Glutamatergic neuron (in vitro differentiated cells): ENCODE data around the gene CALM3. TPM values are rescaled to one million over a fixed set of nuclear protein-coding genes. Genes with fewer than 3 reads are reported as not detected.

Experiments used
- DNase-seq: peaks from one replicate; pipeline ENCODE4 v3.0.0; 2022
- H3K27ac Mint-ChIP-seq: one replicate; pipeline ENCODE4 v1.8.0; 2020; ENCODE audit warnings: mild to moderate bottlenecking, mixed read lengths, inconsistent platforms; ENCODE audit not compliant: unreplicated experiment
- H3K27me3 Mint-ChIP-seq: one replicate; pipeline ENCODE4 v1.8.0; 2020; ENCODE audit warnings: mild to moderate bottlenecking, moderate library complexity, mixed read lengths, inconsistent platforms; ENCODE audit not compliant: unreplicated experiment
- H3K36me3 Mint-ChIP-seq: one replicate; pipeline ENCODE4 v1.8.0; 2020; ENCODE audit warnings: mild to moderate bottlenecking, mixed read lengths, inconsistent platforms; ENCODE audit not compliant: unreplicated experiment
- H3K4me1 Mint-ChIP-seq: one replicate; pipeline ENCODE4 v1.8.0; 2020; ENCODE audit warnings: mild to moderate bottlenecking, low read depth, mixed read lengths, inconsistent platforms; ENCODE audit not compliant: unreplicated experiment
- H3K4me3 Mint-ChIP-seq: one replicate; pipeline ENCODE4 v1.8.0; 2020; ENCODE audit warnings: mild to moderate bottlenecking, mixed read lengths, inconsistent platforms; ENCODE audit not compliant: unreplicated experiment
- H3K9me3 Mint-ChIP-seq: one replicate; pipeline ENCODE4 v1.8.0; 2020; ENCODE audit warnings: mild to moderate bottlenecking, moderate library complexity, mixed read lengths, inconsistent platforms; ENCODE audit not compliant: unreplicated experiment
- CTCF ChIP-seq: fragments of 200-600 bp; sonication (generic); IDR thresholded peaks from one replicate; pipeline ENCODE4 v1.5.0; 2021; ENCODE audit not compliant: partially characterized antibody, unreplicated experiment
- total RNA-seq: library from RNA; stranded (reverse); fragmentation: NEBNext Ultra II Directional; extraction: Animal tissue kit (Norgen Biotek cat#: 25700); gene quantifications from one replicate; pipeline ENCODE4 v1.2.1, GENCODE V29; 2021; ENCODE audit not compliant: unreplicated experiment

The CALM3 gene
- total RNA-seq, 1 donor from 2014 or later = 845 TPM

DNA sequence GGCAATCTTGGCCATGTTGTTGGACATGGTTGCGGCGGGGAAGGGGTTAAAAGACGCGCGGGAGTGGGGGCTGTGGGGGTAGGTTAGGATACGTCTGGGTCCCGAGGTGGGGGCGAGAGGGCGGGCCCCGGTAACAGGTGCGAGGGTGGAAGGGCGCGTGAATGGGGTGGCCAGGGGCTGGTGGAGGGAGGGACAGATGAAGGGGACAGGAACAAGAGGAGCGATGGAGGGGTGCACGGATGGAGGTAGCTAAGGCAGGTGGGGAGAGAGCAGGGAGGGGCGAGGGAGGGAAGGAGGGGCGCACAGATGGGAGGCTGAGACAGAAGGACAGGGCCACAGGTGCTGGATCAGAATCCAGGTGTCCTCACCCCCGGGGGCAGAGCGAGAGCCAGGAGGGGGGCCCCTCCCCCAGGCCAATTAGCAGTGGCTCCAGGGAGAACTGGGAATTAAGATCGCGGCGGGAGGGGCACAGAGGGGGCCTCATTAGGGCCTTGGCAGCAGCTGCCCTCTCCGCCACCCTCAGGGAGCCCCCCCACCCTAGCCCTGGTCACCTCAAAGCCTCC is 33.6 kb downstream of the CALM3 start:
- TF ChIP-seq CTCF = no peak
- peaks cover 28% of the 10 kb centered on the region for H3K4me1 Mint-ChIP-seq
- H3K27ac Mint-ChIP-seq = peak overlapping the region; percentile 95
- DNase-seq = peak; percentile 70
- H3K27me3 Mint-ChIP-seq = peaks cover 10% of the 10 kb centered on the region
- no peaks in the 10 kb centered on the region for H3K36me3 Mint-ChIP-seq
- H3K4me3 Mint-ChIP-seq = peak overlapping the region; percentile 80
- peaks cover 9% of the 10 kb centered on the region for H3K9me3 Mint-ChIP-seq

- H3K27me3 Mint-ChIP-seq = peaks cover 10% of the 10 kb centered on the region
- peaks cover 8% of the 10 kb centered on the region for H3K9me3 Mint-ChIP-seq
- no peak for TF ChIP-seq CTCF
- no peak for DNase-seq
- H3K36me3 Mint-ChIP-seq = no peaks in the 10 kb centered on the region
- peaks cover 18% of the 10 kb centered on the region for H3K4me1 Mint-ChIP-seq
- H3K4me3 Mint-ChIP-seq = peak within 1 kb of the TSS; percentile 86
- H3K27ac Mint-ChIP-seq = peak within 1 kb of the TSS; percentile 95
These were observed 35.0 kb downstream of the CALM3 start, which contains the start of gene GNG8 for GRCh38 chr19:46635920-46636761. Gene GNG8 (minus strand): TSS chr19:46636202. CDS start chr19:46634682, 1,520 bp downstream.

GRCh38 chr19:46637224-46637623 is 36.1 kb downstream of the CALM3 start:
- H3K27ac Mint-ChIP-seq = no peak overlapping the region
- no peaks in the 10 kb centered on the region for H3K36me3 Mint-ChIP-seq
- H3K4me1 Mint-ChIP-seq = peaks cover 10% of the 10 kb centered on the region
- H3K4me3 Mint-ChIP-seq = no peak overlapping the region
- H3K9me3 Mint-ChIP-seq = peaks cover 8% of the 10 kb centered on the region
- peaks cover 10% of the 10 kb centered on the region for H3K27me3 Mint-ChIP-seq
- TF ChIP-seq CTCF = no peak
- DNase-seq = no peak

DNA sequence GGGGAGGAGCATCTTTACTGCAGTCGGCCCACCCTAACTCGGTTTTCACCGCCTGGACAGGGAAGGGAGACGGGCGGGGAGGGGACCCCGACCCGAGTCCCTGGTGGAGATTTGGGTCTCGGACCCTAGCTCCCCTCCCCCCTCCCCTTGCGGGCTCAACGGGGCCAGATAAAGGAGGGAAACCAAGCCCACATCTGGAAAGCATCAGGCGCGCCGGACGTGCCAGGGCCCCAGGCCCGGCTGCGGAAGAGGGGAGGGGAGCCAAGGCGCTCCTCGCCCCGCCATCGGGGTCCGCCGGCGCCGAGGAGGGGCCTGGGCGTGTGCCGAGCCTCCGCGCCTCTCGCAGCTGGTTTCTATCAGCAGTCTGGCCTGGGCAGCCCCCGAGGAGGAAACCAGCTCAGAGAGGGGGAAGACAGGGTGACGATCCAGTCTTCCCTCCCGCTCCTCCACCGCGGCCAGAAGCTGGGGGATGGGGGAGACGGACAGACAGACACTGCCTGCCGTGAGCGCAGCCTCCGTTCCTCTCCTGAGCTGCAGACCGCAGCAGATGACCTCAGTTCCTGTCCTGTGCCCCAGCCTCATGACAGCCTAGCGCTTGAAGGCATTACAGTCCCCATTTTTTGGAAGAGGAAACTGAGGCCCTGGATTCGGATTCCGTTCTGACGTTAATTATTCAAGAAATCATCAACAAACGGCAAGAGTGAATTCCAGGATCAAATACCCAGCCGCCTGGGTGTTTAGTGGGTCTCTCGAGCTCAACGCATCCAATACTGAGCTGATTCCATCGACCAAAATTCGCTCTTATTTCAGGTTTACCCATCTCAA is 38.4 kb downstream of the CALM3 start:
- peaks cover 4% of the 10 kb centered on the region for H3K9me3 Mint-ChIP-seq
- no peaks in the 10 kb centered on the region for H3K4me1 Mint-ChIP-seq
- H3K27ac Mint-ChIP-seq = peak overlapping the region; percentile 40
- H3K27me3 Mint-ChIP-seq = peaks cover 9% of the 10 kb centered on the region
- TF ChIP-seq CTCF = no peak
- peak overlapping the region; percentile 69 for H3K4me3 Mint-ChIP-seq
- DNase-seq = no peak
- no peaks in the 10 kb centered on the region for H3K36me3 Mint-ChIP-seq
